Left lung (tissue), 10 donors: ENCODE measurements around the gene RCBTB2. TPM values are rescaled to one million over a fixed set of nuclear protein-coding genes. Genes with fewer than 3 reads are reported as not detected.

Source experiments
- ATAC-seq: fragments of 200-7000 bp; cut with Tn5 transposase; one replicate; pipeline ENCODE4 v1.9.1; 2020; ENCODE audit warnings: moderate library complexity
- DNase-seq, 4 donors: peaks; one replicate each; pipeline ENCODE4 v3.0.0-alpha.2; 2013 to 2020
- H3K27ac ChIP-seq, 2 donors: fragments of 200-600 bp; sonication (generic) in 1 of 2; one replicate each; pipeline versions ENCODE4 v1.5.0 to v1.8.0; 2020 to 2021
- H3K27me3 ChIP-seq, 2 donors: fragments of 200-600 bp; sonication (generic) in 1 of 2; one replicate each; pipeline versions ENCODE4 v1.5.0 to v1.8.0; 2020 to 2021
- H3K36me3 ChIP-seq, 2 donors: fragments of 200-600 bp; sonication (generic) in 1 of 2; one replicate each; pipeline versions ENCODE4 v1.5.0 to v1.8.0; 2020 to 2021
- H3K4me1 ChIP-seq, 2 donors: fragments of 200-600 bp; one replicate each; pipeline ENCODE4 v1.8.0; 2021
- H3K4me3 ChIP-seq, 2 donors: fragments of 200-600 bp; sonication (generic) in 1 of 2; one replicate each; pipeline versions ENCODE4 v1.5.0 to v1.8.0; 2020 to 2021; ENCODE audit warnings: mild to moderate bottlenecking in 1 of 2
- H3K9me3 ChIP-seq, 2 donors: fragments of 200-600 bp; sonication (generic) in 1 of 2; one replicate each; pipeline versions ENCODE4 v1.5.0 to v1.8.0; 2020 to 2021
- intact Hi-C, 2 donors: fragments of 100-400 bp; cut with DNase I; formaldehyde crosslinking; loops; one replicate each; pipeline versions ENCODE4 v1.11.2 to v1.14.2; 2022
- polyA plus RNA-seq, 6 donors: library from polyadenylated mRNA; unstranded; fragments of 120-200 nt; gene quantifications; one replicate each; pipeline ENCODE4 v1.2.1, GENCODE V29; 2013; ENCODE audit not compliant: insufficient read length in 6 of 6
- total RNA-seq, 2 donors: library from RNA; stranded (reverse); fragmentation: NEBNext Ultra II Directional; extraction: Animal tissue kit (Norgen Biotek cat#: 25700); gene quantifications; one replicate each; pipeline ENCODE4 v1.2.1, GENCODE V29; 2021
- TF ChIP-seq, protein P1 (sequence below), 2 donors: fragments of 200-600 bp; sonication (generic) in 1 of 2; IDR thresholded peaks; one replicate each; pipeline versions ENCODE4 v1.5.0 to v1.8.0; 2021; ENCODE audit warnings: antibody characterized with exemption in 2 of 2
- donor health status: DM: no; HTN: yes; CAD: no.
- donor health status: DM: no; HTN: no; CAD: no.

RCBTB2 gene
- total and polyA plus RNA-seq, 8 donors, result 17.1 to 44.5 (median 40.6) TPM

DNA sequence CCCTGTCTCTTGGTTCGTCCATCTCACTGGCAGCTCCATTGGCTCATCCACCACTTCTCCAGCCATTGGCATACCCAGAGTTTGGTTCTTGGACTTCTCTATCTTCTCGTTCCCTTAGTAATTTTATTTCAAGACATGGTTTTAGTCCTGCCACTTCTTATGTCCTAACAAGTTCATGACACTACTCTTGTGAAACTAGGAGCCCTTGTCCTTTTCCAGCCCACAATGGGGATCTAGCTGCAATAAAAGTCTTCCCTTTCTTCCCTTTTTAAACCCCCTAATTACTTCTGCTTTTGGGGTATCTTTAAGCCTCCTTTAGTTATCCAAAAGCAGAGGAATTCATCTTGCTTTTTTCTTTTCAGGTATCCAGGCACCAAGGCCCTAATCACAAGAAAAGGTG, 2.9 kb upstream of the RCBTB2 start:
- DNase-seq, result no peak
- intact Hi-C loops, result no loop called here
- peak overlapping the region in 1 of 2 donors; percentile 95 for H3K27ac ChIP-seq
- no peaks in the 10 kb centered on the region for H3K9me3 ChIP-seq
- no peaks in the 10 kb centered on the region for H3K36me3 ChIP-seq
- TF ChIP-seq, protein P1, sequence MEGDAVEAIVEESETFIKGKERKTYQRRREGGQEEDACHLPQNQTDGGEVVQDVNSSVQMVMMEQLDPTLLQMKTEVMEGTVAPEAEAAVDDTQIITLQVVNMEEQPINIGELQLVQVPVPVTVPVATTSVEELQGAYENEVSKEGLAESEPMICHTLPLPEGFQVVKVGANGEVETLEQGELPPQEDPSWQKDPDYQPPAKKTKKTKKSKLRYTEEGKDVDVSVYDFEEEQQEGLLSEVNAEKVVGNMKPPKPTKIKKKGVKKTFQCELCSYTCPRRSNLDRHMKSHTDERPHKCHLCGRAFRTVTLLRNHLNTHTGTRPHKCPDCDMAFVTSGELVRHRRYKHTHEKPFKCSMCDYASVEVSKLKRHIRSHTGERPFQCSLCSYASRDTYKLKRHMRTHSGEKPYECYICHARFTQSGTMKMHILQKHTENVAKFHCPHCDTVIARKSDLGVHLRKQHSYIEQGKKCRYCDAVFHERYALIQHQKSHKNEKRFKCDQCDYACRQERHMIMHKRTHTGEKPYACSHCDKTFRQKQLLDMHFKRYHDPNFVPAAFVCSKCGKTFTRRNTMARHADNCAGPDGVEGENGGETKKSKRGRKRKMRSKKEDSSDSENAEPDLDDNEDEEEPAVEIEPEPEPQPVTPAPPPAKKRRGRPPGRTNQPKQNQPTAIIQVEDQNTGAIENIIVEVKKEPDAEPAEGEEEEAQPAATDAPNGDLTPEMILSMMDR (IDR thresholded peaks at IDR 0.05), result no peak
- ATAC-seq, result no peak
- peaks cover 0 to 27% of the 10 kb centered on the region in 2 donors for H3K4me1 ChIP-seq
- no peak overlapping the region for H3K4me3 ChIP-seq
- no peaks in the 10 kb centered on the region for H3K27me3 ChIP-seq

DNA sequence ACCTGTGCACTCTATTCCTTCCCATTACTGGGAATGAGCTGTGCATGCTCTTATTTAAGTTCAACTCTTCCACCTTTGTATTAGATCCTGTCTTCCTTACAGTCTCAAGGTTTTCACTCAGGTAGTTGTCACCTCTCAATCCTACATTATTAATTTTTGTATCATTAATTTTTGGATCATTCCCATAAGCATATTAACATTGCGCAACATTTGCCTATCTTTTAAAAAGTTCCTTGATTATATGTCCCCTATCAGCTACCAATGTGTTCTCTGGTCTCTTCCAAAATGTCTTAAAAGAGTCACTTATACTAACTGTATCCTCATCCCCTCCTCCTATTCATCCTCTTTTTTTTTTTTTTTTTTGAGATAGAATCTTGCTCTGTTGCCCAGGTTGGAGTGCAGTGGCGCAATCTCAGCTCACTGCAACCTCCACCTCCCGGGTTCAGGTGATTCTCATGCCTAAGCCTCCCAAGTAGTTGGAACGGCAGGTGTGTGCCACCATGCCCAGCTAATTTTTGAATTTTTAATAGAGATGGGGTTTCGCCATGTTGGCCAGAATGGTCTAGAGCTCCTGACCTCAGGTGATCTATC, 2.1 kb upstream of the RCBTB2 start:
- no peaks in the 10 kb centered on the region for H3K27me3 ChIP-seq
- peaks cover 0 to 27% of the 10 kb centered on the region in 2 donors for H3K4me1 ChIP-seq
- H3K9me3 ChIP-seq, result no peaks in the 10 kb centered on the region
- H3K36me3 ChIP-seq, result no peaks in the 10 kb centered on the region
- no peak for DNase-seq
- no peak overlapping the region for H3K4me3 ChIP-seq
- H3K27ac ChIP-seq, result peak overlapping the region in 1 of 2 donors; percentile 95
- intact Hi-C loops, result no loop called here
- TF ChIP-seq, protein P1 (IDR thresholded peaks at IDR 0.05), result no peak
- ATAC-seq, result no peak

DNA sequence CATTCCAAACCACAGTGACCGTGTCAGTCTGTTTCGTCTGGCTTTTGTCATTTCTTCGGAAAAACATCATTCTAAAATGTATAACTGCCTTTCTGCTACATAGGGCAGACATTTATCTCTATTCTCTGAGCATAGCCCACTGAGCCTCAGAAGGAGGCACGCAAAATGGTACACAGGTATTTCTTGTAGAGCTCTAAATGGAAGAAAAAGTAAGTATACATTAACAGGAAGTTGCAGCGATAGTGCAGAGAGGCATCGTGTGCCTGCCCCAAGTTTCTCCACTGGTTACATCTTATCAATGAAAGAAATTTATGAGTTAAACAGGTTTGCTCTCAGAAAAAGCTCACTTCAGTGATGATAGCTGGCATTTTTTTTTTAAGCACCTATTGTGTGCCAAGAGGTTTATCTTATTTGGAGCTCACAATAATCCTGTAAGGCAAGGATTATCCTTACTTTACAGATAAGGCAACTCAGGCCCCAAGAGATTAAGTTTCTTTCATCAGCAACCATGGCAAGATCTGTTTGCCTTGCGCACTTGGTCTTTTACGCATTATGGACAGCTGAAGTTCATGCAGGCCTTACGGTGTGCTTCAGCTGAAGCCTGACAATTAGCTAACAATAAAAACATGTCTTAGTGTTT, 1.2 kb upstream of the RCBTB2 start:
- Histone ChIP-seq H3K9me3 (no peaks in the 10 kb centered on the region), H3K27me3 (no peaks in the 10 kb centered on the region), H3K4me3 (peak overlapping the region in 1 of 2 donors; percentile 62), H3K27ac (peak overlapping the region; percentile 95 to 97), H3K36me3 (no peaks in the 10 kb centered on the region), H3K4me1 (peaks cover 0 to 27% of the 10 kb centered on the region in 2 donors)
- intact Hi-C loops, result no loop called here
- no peak for ATAC-seq
- TF ChIP-seq, protein P1 (IDR thresholded peaks at IDR 0.05), result no peak
- DNase-seq, result no peak

- peak; percentile 59 for ATAC-seq
- intact Hi-C loops, result no loop called here
- peak overlapping the region; percentile 59 to 62 for H3K4me3 ChIP-seq
These were observed 699 bp downstream of the RCBTB2 start for GRCh38 chr13:48532256-48532505.

More at GRCh38 chr13:48532256-48532505, 699 bp downstream of the RCBTB2 start:
- Histone ChIP-seq H3K36me3 (no peaks in the 10 kb centered on the region), H3K4me1 (peaks cover 4 to 35% of the 10 kb centered on the region in 2 donors), H3K27ac (peak overlapping the region; percentile 95 to 97), H3K9me3 (no peaks in the 10 kb centered on the region), H3K27me3 (no peaks in the 10 kb centered on the region)
- peak in 1 of 4 donors; percentile 43 for DNase-seq
- TF ChIP-seq, protein P1 (IDR thresholded peaks at IDR 0.05), result no peak
